HL-60/S4 treated with retinoic acid at 250 ng/mL for 4 days and 3 days (cell line): ENCODE measurements around the gene ATP1A2.

Experiments used
- in situ Hi-C: fragments of 300-500 bp; cut with MboI; formaldehyde crosslinking; loops from 2 replicates; pipeline ENCODE4 v1.7.0; 2022; ENCODE audit warnings: low sequenced_read_pairs

Gene ATP1A2

GRCh38 chr1:160168609-160169369 lies 53.2 kb downstream of the ATP1A2 start:
- in situ Hi-C loops = no loop called here

- in situ Hi-C loops = no loop called here
These were observed 54.2 kb downstream of the ATP1A2 start for GRCh38 chr1:160169553-160170399.

GRCh38 chr1:160171354-160171753 lies 55.8 kb downstream of the ATP1A2 start:
- in situ Hi-C loops = no loop called here

GRCh38 chr1:160171980-160172379 lies 56.4 kb downstream of the ATP1A2 start:
- in situ Hi-C loops = no loop called here

- in situ Hi-C loops = no loop called here
These were observed 61.7 kb downstream of the ATP1A2 start for GRCh38 chr1:160177231-160177630.

GRCh38 chr1:160177667-160178066 lies 62.1 kb downstream of the ATP1A2 start:
- in situ Hi-C loops = no loop called here

GRCh38 chr1:160178731-160179130 lies 63.2 kb downstream of the ATP1A2 start:
- in situ Hi-C loops = no loop called here

GRCh38 chr1:160179336-160179735 lies 63.8 kb downstream of the ATP1A2 start:
- in situ Hi-C loops = no loop called here

GRCh38 chr1:160186246-160186645 lies 70.7 kb downstream of the ATP1A2 start:
- in situ Hi-C loops = no loop called here

- in situ Hi-C loops = no loop called here
These were observed 71.2 kb downstream of the ATP1A2 start for GRCh38 chr1:160186729-160187128.

- in situ Hi-C loops = no loop called here
These were observed 71.8 kb downstream of the ATP1A2 start for GRCh38 chr1:160187407-160187806.

GRCh38 chr1:160188341-160188740 lies 72.8 kb downstream of the ATP1A2 start:
- in situ Hi-C loops = no loop called here

GRCh38 chr1:160189649-160190625 lies 74.4 kb downstream of the ATP1A2 start, which contains the start of gene CASQ1:
Gene CASQ1, plus strand, starts transcription at chr1:160190575. Its CDS starts 177 bp downstream, at chr1:160190752.
- in situ Hi-C loops = no loop called here

GRCh38 chr1:160191756-160192155 lies 76.2 kb downstream of the ATP1A2 start:
- in situ Hi-C loops = no loop called here

- in situ Hi-C loops = no loop called here
These were observed 76.7 kb downstream of the ATP1A2 start for GRCh38 chr1:160192234-160192633.
